ENCODE results near the gene IGFBP1. TPM values are rescaled to one million over a fixed set of nuclear protein-coding genes. Genes with fewer than 3 reads are reported as not detected.
A peak's percentile ranks its signal among the peaks of the same experiment; 100 is the strongest.

The IGFBP1 gene
- total and polyA plus RNA-seq, 2 of the 13 experiments (the other 11 are each of a cell fraction or from before 2014, with no cell fraction given) = 5.4 to 885 TPM

DNA sequence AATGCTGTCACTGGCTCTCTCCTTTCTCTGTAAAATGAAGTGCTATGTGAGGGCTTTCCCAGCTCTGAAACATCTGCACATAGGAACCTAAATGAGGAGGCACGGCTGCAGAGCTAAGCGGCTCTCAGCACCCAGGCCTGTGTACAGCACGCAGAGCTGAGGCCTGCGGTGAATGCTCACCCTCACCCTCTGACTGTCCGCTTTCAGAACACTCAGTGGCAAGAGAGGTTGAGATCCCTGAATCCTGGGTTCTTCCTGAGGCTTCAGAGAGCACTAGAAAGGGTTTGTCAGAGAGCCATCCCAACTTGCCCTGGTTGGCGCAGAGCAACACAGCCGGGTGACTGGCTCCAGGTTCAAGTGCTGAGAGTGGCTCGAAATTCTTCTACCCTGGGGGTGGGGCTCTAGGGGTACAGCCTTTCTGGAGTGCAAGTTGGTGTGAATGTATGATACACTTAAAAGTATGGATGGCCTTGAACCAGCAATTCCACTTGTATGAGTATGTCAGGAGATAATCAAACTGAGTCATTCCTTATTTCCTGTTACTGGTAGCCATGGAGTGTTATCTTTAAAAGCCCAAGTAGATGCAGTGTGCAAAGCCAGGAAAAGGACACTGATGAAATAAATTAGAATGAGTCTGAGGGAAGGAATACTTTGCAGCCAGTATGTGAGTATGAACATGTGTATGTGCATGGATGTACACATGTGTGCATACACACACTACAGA lies 13.7 kb upstream of the IGFBP1 start (continued):
- TF ChIP-seq, protein P1, sequence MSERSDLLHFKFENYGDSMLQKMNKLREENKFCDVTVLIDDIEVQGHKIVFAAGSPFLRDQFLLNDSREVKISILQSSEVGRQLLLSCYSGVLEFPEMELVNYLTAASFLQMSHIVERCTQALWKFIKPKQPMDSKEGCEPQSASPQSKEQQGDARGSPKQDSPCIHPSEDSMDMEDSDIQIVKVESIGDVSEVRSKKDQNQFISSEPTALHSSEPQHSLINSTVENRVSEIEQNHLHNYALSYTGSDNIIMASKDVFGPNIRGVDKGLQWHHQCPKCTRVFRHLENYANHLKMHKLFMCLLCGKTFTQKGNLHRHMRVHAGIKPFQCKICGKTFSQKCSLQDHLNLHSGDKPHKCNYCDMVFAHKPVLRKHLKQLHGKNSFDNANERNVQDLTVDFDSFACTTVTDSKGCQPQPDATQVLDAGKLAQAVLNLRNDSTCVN (CRISPR knock-in tag; IDR thresholded peaks at IDR 0.05; ENCODE audit: borderline replicate concordance) = 0 out of 2 replicates have a peak, but pooled peaks have one; percentile 18
- TF ChIP-seq MED8 (CRISPR knock-in tag; IDR thresholded peaks at IDR 0.05; ENCODE audit: insufficient replicate concordance) = no peak
- TF ChIP-seq, protein P2, sequence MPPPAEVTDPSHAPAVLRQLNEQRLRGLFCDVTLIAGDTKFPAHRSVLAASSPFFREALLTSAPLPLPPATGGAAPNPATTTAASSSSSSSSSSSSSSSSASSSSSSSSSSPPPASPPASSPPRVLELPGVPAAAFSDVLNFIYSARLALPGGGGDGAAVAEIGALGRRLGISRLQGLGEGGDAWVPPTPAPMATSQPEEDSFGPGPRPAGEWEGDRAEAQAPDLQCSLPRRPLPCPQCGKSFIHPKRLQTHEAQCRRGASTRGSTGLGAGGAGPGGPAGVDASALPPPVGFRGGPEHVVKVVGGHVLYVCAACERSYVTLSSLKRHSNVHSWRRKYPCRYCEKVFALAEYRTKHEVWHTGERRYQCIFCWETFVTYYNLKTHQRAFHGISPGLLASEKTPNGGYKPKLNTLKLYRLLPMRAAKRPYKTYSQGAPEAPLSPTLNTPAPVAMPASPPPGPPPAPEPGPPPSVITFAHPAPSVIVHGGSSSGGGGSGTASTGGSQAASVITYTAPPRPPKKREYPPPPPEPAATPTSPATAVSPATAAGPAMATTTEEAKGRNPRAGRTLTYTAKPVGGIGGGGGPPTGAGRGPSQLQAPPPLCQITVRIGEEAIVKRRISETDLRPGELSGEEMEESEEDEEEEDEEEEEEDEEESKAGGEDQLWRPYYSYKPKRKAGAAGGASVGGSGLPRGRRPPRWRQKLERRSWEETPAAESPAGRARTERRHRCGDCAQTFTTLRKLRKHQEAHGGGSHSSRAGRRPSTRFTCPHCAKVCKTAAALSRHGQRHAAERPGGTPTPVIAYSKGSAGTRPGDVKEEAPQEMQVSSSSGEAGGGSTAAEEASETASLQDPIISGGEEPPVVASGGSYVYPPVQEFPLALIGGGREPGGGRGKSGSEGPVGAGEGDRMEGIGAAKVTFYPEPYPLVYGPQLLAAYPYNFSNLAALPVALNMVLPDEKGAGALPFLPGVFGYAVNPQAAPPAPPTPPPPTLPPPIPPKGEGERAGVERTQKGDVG (CRISPR knock-in tag; IDR thresholded peaks at IDR 0.05; ENCODE audit: borderline replicate concordance) = peak; percentile 77; the same call in 1 of the 2 replicates
- TF ChIP-seq GABPB1 (CRISPR knock-in tag; IDR thresholded peaks at IDR 0.05) = 0 out of 2 replicates have a peak, but pooled peaks have one; percentile 3
- no peak for TF ChIP-seq ZNF44 (CRISPR knock-in tag; IDR thresholded peaks at IDR 0.05)
- peak; percentile 66 for TF ChIP-seq RARA (CRISPR knock-in tag; IDR thresholded peaks at IDR 0.05)
- TF ChIP-seq, protein P3, sequence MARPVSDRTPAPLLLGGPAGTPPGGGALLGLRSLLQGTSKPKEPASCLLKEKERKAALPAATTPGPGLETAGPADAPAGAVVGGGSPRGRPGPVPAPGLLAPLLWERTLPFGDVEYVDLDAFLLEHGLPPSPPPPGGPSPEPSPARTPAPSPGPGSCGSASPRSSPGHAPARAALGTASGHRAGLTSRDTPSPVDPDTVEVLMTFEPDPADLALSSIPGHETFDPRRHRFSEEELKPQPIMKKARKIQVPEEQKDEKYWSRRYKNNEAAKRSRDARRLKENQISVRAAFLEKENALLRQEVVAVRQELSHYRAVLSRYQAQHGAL (CRISPR knock-in tag; IDR thresholded peaks at IDR 0.05; ENCODE audit: not compliant biosample characterization) = no peak
- TF ChIP-seq ZBTB38 (CRISPR knock-in tag; IDR thresholded peaks at IDR 0.05) = peak; percentile 95
- TF ChIP-seq HOXA7 (CRISPR knock-in tag; IDR thresholded peaks at IDR 0.05) = no peak
- TF ChIP-seq TCF7 (IDR thresholded peaks at IDR 0.05; ENCODE audit: low read depth) = peak; percentile 31; the same call in 1 of the 2 replicates
- TF ChIP-seq, protein P4, sequence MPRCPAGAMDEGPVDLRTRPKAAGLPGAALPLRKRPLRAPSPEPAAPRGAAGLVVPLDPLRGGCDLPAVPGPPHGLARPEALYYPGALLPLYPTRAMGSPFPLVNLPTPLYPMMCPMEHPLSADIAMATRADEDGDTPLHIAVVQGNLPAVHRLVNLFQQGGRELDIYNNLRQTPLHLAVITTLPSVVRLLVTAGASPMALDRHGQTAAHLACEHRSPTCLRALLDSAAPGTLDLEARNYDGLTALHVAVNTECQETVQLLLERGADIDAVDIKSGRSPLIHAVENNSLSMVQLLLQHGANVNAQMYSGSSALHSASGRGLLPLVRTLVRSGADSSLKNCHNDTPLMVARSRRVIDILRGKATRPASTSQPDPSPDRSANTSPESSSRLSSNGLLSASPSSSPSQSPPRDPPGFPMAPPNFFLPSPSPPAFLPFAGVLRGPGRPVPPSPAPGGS (CRISPR knock-in tag; IDR thresholded peaks at IDR 0.05) = 0 out of 2 replicates have a peak, but pooled peaks have one; percentile 17
- no peak for TF ChIP-seq SIX4 (CRISPR knock-in tag; IDR thresholded peaks at IDR 0.05)
- TF ChIP-seq ZNF3 (CRISPR knock-in tag; IDR thresholded peaks at IDR 0.05) = no peak
- TF ChIP-seq, protein P5, sequence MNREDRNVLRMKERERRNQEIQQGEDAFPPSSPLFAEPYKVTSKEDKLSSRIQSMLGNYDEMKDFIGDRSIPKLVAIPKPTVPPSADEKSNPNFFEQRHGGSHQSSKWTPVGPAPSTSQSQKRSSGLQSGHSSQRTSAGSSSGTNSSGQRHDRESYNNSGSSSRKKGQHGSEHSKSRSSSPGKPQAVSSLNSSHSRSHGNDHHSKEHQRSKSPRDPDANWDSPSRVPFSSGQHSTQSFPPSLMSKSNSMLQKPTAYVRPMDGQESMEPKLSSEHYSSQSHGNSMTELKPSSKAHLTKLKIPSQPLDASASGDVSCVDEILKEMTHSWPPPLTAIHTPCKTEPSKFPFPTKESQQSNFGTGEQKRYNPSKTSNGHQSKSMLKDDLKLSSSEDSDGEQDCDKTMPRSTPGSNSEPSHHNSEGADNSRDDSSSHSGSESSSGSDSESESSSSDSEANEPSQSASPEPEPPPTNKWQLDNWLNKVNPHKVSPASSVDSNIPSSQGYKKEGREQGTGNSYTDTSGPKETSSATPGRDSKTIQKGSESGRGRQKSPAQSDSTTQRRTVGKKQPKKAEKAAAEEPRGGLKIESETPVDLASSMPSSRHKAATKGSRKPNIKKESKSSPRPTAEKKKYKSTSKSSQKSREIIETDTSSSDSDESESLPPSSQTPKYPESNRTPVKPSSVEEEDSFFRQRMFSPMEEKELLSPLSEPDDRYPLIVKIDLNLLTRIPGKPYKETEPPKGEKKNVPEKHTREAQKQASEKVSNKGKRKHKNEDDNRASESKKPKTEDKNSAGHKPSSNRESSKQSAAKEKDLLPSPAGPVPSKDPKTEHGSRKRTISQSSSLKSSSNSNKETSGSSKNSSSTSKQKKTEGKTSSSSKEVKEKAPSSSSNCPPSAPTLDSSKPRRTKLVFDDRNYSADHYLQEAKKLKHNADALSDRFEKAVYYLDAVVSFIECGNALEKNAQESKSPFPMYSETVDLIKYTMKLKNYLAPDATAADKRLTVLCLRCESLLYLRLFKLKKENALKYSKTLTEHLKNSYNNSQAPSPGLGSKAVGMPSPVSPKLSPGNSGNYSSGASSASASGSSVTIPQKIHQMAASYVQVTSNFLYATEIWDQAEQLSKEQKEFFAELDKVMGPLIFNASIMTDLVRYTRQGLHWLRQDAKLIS (CRISPR knock-in tag; IDR thresholded peaks at IDR 0.05) = no peak
- no peak for TF ChIP-seq CHD4 (IDR thresholded peaks at IDR 0.05; ENCODE audit: borderline replicate concordance, low read length)
- TF ChIP-seq ZFX (CRISPR knock-in tag; IDR thresholded peaks at IDR 0.05; ENCODE audit: low read depth) = 0 out of 2 replicates have a peak, but pooled peaks have one; percentile 11
- TF ChIP-seq AGO2 (optimal IDR thresholded peaks at IDR 0.05; ENCODE audit: low read depth, low read length) = no peak
- TF ChIP-seq ZNF24 (IDR thresholded peaks at IDR 0.05) = peak; percentile 73; the same call in 1 of the 2 replicates
- no peak for TF ChIP-seq TBX2 (CRISPR knock-in tag; IDR thresholded peaks at IDR 0.05; ENCODE audit: borderline replicate concordance)

Data from HepG2 (cell line).